ENCODE data around the gene PLEKHM3.

The PLEKHM3 gene

DNA sequence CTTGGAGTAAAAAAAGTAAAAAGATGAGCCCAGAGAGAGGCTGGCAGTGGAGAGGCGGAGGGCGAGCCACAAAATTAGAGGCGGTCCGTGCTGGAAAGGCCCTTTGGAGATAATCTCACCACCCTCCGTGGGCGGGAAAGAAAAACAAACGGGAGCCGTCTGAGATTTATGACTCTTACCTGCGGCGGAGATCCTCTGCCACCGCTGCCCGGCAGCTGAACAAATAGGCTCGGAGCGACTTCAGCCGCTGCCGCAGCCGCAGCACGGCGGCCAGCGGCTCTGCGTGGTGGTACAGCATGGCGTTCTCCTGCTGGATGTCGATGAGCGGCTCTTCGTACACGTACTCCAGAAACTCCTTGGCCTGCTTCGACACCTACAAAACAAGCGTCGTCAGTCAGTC is 94.6 kb downstream of the PLEKHM3 start (continued):
- TF ChIP-seq, protein P1, sequence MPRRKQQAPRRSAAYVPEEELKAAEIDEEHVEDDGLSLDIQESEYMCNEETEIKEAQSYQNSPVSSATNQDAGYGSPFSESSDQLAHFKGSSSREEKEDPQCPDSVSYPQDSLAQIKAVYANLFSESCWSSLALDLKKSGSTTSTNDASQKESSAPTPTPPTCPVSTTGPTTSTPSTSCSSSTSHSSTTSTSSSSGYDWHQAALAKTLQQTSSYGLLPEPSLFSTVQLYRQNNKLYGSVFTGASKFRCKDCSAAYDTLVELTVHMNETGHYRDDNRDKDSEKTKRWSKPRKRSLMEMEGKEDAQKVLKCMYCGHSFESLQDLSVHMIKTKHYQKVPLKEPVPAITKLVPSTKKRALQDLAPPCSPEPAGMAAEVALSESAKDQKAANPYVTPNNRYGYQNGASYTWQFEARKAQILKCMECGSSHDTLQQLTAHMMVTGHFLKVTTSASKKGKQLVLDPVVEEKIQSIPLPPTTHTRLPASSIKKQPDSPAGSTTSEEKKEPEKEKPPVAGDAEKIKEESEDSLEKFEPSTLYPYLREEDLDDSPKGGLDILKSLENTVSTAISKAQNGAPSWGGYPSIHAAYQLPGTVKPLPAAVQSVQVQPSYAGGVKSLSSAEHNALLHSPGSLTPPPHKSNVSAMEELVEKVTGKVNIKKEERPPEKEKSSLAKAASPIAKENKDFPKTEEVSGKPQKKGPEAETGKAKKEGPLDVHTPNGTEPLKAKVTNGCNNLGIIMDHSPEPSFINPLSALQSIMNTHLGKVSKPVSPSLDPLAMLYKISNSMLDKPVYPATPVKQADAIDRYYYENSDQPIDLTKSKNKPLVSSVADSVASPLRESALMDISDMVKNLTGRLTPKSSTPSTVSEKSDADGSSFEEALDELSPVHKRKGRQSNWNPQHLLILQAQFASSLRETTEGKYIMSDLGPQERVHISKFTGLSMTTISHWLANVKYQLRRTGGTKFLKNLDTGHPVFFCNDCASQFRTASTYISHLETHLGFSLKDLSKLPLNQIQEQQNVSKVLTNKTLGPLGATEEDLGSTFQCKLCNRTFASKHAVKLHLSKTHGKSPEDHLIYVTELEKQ (tag by site-specific recombination; IDR thresholded peaks at IDR 0.05; ENCODE audit: borderline replicate concordance) = no peak; the same call in 1 of the 2 replicates
- no peak for TF ChIP-seq ZNF768 (tag by site-specific recombination; IDR thresholded peaks at IDR 0.05)
- TF ChIP-seq ZNF416 (tag by site-specific recombination; IDR thresholded peaks at IDR 0.05) = no peak
- TF ChIP-seq, protein P2, sequence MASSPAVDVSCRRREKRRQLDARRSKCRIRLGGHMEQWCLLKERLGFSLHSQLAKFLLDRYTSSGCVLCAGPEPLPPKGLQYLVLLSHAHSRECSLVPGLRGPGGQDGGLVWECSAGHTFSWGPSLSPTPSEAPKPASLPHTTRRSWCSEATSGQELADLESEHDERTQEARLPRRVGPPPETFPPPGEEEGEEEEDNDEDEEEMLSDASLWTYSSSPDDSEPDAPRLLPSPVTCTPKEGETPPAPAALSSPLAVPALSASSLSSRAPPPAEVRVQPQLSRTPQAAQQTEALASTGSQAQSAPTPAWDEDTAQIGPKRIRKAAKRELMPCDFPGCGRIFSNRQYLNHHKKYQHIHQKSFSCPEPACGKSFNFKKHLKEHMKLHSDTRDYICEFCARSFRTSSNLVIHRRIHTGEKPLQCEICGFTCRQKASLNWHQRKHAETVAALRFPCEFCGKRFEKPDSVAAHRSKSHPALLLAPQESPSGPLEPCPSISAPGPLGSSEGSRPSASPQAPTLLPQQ (tag by site-specific recombination; IDR thresholded peaks at IDR 0.05) = 0 out of 2 replicates have a peak, but pooled peaks have one; percentile 43
- no peak for TF ChIP-seq ZNF513 (tag by site-specific recombination; IDR thresholded peaks at IDR 0.05)
- no peak; the same call in 1 of the 2 replicates for TF ChIP-seq ZNF10 (tag by site-specific recombination; IDR thresholded peaks at IDR 0.05)
- no peak for TF ChIP-seq ZNF426 (tag by site-specific recombination; IDR thresholded peaks at IDR 0.05)
- no peak for TF ChIP-seq KLF9 (tag by site-specific recombination; IDR thresholded peaks at IDR 0.05; ENCODE audit: low read depth)
- no peak for TF ChIP-seq HOXA7 (CRISPR knock-in tag; IDR thresholded peaks at IDR 0.05; ENCODE audit: borderline replicate concordance)
- TF ChIP-seq WT1 (tag by site-specific recombination; IDR thresholded peaks at IDR 0.05) = peak; percentile 86
- TF ChIP-seq, protein P3, sequence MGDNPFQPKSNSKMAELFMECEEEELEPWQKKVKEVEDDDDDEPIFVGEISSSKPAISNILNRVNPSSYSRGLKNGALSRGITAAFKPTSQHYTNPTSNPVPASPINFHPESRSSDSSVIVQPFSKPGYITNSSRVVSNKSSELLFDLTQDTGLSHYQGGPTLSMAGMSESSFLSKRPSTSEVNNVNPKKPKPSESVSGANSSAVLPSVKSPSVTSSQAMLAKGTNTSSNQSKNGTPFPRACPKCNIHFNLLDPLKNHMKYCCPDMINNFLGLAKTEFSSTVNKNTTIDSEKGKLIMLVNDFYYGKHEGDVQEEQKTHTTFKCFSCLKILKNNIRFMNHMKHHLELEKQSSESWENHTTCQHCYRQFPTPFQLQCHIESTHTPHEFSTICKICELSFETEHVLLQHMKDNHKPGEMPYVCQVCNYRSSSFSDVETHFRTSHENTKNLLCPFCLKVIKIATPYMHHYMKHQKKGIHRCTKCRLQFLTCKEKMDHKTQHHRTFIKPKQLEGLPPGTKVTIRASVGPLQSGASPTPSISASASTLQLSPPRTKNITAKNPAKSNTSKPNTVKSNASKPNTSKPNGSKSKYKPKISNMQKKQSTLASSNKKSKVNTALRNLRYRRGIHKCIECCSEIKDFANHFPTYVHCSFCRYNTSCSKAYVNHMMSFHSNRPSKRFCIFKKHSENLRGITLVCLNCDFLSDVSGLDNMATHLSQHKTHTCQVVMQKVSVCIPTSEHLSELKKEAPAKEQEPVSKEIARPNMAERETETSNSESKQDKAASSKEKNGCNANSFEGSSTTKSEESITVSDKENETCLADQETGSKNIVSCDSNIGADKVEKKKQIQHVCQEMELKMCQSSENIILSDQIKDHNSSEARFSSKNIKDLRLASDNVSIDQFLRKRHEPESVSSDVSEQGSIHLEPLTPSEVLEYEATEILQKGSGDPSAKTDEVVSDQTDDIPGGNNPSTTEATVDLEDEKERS (tag by site-specific recombination; IDR thresholded peaks at IDR 0.05) = no peak
- TF ChIP-seq, protein P4, sequence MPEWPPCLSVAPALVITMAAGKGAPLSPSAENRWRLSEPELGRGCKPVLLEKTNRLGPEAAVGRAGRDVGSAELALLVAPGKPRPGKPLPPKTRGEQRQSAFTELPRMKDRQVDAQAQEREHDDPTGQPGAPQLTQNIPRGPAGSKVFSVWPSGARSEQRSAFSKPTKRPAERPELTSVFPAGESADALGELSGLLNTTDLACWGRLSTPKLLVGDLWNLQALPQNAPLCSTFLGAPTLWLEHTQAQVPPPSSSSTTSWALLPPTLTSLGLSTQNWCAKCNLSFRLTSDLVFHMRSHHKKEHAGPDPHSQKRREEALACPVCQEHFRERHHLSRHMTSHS (tag by site-specific recombination; IDR thresholded peaks at IDR 0.05) = no peak
- TF ChIP-seq SP2 (tag by site-specific recombination; IDR thresholded peaks at IDR 0.05) = peak; percentile 55
- TF ChIP-seq TRIM28 (IDR thresholded peaks at IDR 0.05; ENCODE audit: borderline replicate concordance, low read length) = peak; percentile 61; the same call in 1 of the 2 replicates
- TF ChIP-seq, protein P5, sequence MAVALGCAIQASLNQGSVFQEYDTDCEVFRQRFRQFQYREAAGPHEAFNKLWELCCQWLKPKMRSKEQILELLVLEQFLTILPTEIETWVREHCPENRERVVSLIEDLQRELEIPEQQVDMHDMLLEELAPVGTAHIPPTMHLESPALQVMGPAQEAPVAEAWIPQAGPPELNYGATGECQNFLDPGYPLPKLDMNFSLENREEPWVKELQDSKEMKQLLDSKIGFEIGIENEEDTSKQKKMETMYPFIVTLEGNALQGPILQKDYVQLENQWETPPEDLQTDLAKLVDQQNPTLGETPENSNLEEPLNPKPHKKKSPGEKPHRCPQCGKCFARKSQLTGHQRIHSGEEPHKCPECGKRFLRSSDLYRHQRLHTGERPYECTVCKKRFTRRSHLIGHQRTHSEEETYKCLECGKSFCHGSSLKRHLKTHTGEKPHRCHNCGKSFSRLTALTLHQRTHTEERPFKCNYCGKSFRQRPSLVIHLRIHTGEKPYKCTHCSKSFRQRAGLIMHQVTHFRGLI (tag by site-specific recombination; IDR thresholded peaks at IDR 0.05) = no peak
- TF ChIP-seq, protein P6, sequence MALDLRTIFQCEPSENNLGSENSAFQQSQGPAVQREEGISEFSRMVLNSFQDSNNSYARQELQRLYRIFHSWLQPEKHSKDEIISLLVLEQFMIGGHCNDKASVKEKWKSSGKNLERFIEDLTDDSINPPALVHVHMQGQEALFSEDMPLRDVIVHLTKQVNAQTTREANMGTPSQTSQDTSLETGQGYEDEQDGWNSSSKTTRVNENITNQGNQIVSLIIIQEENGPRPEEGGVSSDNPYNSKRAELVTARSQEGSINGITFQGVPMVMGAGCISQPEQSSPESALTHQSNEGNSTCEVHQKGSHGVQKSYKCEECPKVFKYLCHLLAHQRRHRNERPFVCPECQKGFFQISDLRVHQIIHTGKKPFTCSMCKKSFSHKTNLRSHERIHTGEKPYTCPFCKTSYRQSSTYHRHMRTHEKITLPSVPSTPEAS (tag by site-specific recombination; IDR thresholded peaks at IDR 0.05) = no peak
- no peak for TF ChIP-seq OVOL3 (tag by site-specific recombination; IDR thresholded peaks at IDR 0.05)
- no peak for TF ChIP-seq ZNF433 (tag by site-specific recombination; IDR thresholded peaks at IDR 0.05; ENCODE audit: low read depth)
- TF ChIP-seq ZNF16 (tag by site-specific recombination; IDR thresholded peaks at IDR 0.05; ENCODE audit: low read depth) = no peak
- peak; percentile 76 for TF ChIP-seq PRDM1 (tag by site-specific recombination; IDR thresholded peaks at IDR 0.05)
- no peak for TF ChIP-seq KLF16 (tag by site-specific recombination; IDR thresholded peaks at IDR 0.05)
- TF ChIP-seq INSM2 (tag by site-specific recombination; IDR thresholded peaks at IDR 0.05) = no peak
- no peak for TF ChIP-seq ZNF37A (tag by site-specific recombination; IDR thresholded peaks at IDR 0.05)
- no peak for TF ChIP-seq YY2 (tag by site-specific recombination; IDR thresholded peaks at IDR 0.05)
- TF ChIP-seq ZNF560 (tag by site-specific recombination; IDR thresholded peaks at IDR 0.05; ENCODE audit: borderline replicate concordance) = no peak
- TF ChIP-seq ZNF670 (tag by site-specific recombination; IDR thresholded peaks at IDR 0.05; ENCODE audit: low read depth) = no peak
